Endothelial cell (in vitro differentiated cells): ENCODE data around the gene LRCOL1. TPM values are rescaled to one million over a fixed set of nuclear protein-coding genes. Genes with fewer than 3 reads are reported as not detected.

ENCODE experiments used
- DNase-seq: peaks from one replicate; pipeline ENCODE4 v3.0.0; 2021; ENCODE audit warnings: low spot score
- H3K27ac Mint-ChIP-seq: one replicate; pipeline ENCODE4 v1.8.0; 2021; ENCODE audit warnings: mixed read lengths, inconsistent platforms; ENCODE audit not compliant: unreplicated experiment
- H3K27me3 Mint-ChIP-seq: one replicate; pipeline ENCODE4 v1.8.0; 2021; ENCODE audit warnings: mild to moderate bottlenecking, moderate library complexity, mixed read lengths, inconsistent platforms; ENCODE audit not compliant: unreplicated experiment
- H3K36me3 Mint-ChIP-seq: one replicate; pipeline ENCODE4 v1.8.0; 2021; ENCODE audit warnings: mild to moderate bottlenecking, low read depth, mixed read lengths, inconsistent platforms; ENCODE audit not compliant: unreplicated experiment
- H3K4me1 Mint-ChIP-seq: one replicate; pipeline ENCODE4 v1.8.0; 2021; ENCODE audit warnings: mild to moderate bottlenecking, mixed read lengths, inconsistent platforms; ENCODE audit not compliant: unreplicated experiment
- H3K4me3 Mint-ChIP-seq: one replicate; pipeline ENCODE4 v1.8.0; 2021; ENCODE audit warnings: mild to moderate bottlenecking, mixed read lengths, inconsistent platforms; ENCODE audit not compliant: unreplicated experiment
- H3K9me3 Mint-ChIP-seq: one replicate; pipeline ENCODE4 v1.8.0; 2021; ENCODE audit warnings: mixed read lengths, inconsistent platforms; ENCODE audit not compliant: unreplicated experiment
- CTCF ChIP-seq: fragments of 200-600 bp; sonication (generic); IDR thresholded peaks from one replicate; pipeline ENCODE4 v1.5.0; 2021; ENCODE audit warnings: antibody characterized with exemption; ENCODE audit not compliant: unreplicated experiment
- total RNA-seq: library from RNA; stranded (reverse); fragmentation: NEBNext Ultra II Directional; extraction: Animal tissue kit (Norgen Biotek cat#: 25700); gene quantifications from one replicate; pipeline ENCODE4 v1.2.1, GENCODE V29; 2021; ENCODE audit not compliant: unreplicated experiment

Gene LRCOL1
- total RNA-seq, 1 donor from 2014 or later: not detected

GRCh38 chr12:132591107-132591935, 19.1 kb downstream of the LRCOL1 start:
- Mint-ChIP-seq H3K4me1 (peaks cover 6% of the 10 kb centered on the region), H3K36me3 (peaks cover 4% of the 10 kb centered on the region), H3K27me3 (peaks cover 3% of the 10 kb centered on the region), H3K9me3 (no peaks in the 10 kb centered on the region), H3K27ac (no peak overlapping the region), H3K4me3 (no peak overlapping the region)
- no peak for DNase-seq
- no peak for TF ChIP-seq CTCF

- peaks cover 4% of the 10 kb centered on the region for H3K36me3 Mint-ChIP-seq
- peaks cover 7% of the 10 kb centered on the region for H3K27me3 Mint-ChIP-seq
- peaks cover 5% of the 10 kb centered on the region for H3K4me1 Mint-ChIP-seq
- H3K4me3 Mint-ChIP-seq: no peak overlapping the region
- DNase-seq: no peak
- TF ChIP-seq CTCF: no peak
- no peaks in the 10 kb centered on the region for H3K9me3 Mint-ChIP-seq
- no peak overlapping the region for H3K27ac Mint-ChIP-seq
Measured at GRCh38 chr12:132588821-132589669, 21.3 kb downstream of the LRCOL1 start.

- Mint-ChIP-seq H3K9me3 (no peaks in the 10 kb centered on the region), H3K27ac (no peak overlapping the region), H3K27me3 (peaks cover 8% of the 10 kb centered on the region), H3K4me3 (no peak overlapping the region), H3K4me1 (peaks cover 4% of the 10 kb centered on the region), H3K36me3 (no peaks in the 10 kb centered on the region)
- DNase-seq: no peak
- TF ChIP-seq CTCF: no peak
Measured at GRCh38 chr12:132588319-132588718, 22.1 kb downstream of the LRCOL1 start.

GRCh38 chr12:132587781-132588180, 22.6 kb downstream of the LRCOL1 start:
- H3K27me3 Mint-ChIP-seq: peaks cover 8% of the 10 kb centered on the region

More at GRCh38 chr12:132587781-132588180, 22.6 kb downstream of the LRCOL1 start:
- TF ChIP-seq CTCF: no peak
- H3K36me3 Mint-ChIP-seq: no peaks in the 10 kb centered on the region
- no peak overlapping the region for H3K27ac Mint-ChIP-seq
- no peak overlapping the region for H3K4me3 Mint-ChIP-seq
- H3K9me3 Mint-ChIP-seq: no peaks in the 10 kb centered on the region
- peaks cover 4% of the 10 kb centered on the region for H3K4me1 Mint-ChIP-seq
- DNase-seq: no peak
